CD4-positive, alpha-beta T cell treated with Interleukin-2 at 100 ng/mL for 4 hours (primary cell): Measurements from ENCODE around the gene CYB5B.
A peak's percentile ranks its signal among the peaks of the same experiment; 100 is the strongest.
"Not testable (repeated sequence)": the region's sequence is repeated elsewhere in the genome, so short reads cannot be mapped to it uniquely, and the experiment has no call there.

ENCODE experiments used
- DNase-seq: peaks from one replicate; pipeline ENCODE4 v3.0.0-alpha.2; 2020; ENCODE audit warnings: low spot score

CYB5B gene

GRCh38 chr16:69410219-69410990 lies 14.0 kb upstream of the CYB5B start:
- DNase-seq, result no peak

- no peak for DNase-seq
Observed at GRCh38 chr16:69411064-69411985, 13.1 kb upstream of the CYB5B start.

GRCh38 chr16:69412287-69412686 lies 12.1 kb upstream of the CYB5B start:
- no peak for DNase-seq

GRCh38 chr16:69413045-69413664 lies 11.3 kb upstream of the CYB5B start:
- DNase-seq, result no peak

- no peak for DNase-seq
Observed at GRCh38 chr16:69417520-69418199, 6.8 kb upstream of the CYB5B start.

GRCh38 chr16:69419956-69420355 lies 4.5 kb upstream of the CYB5B start:
- DNase-seq, result no peak

GRCh38 chr16:69423189-69423588 lies 1.2 kb upstream of the CYB5B start:
- DNase-seq, result no peak

GRCh38 chr16:69424935-69425784 lies 741 bp downstream of the CYB5B start:
- no peak for DNase-seq

- DNase-seq, result no peak
Observed at GRCh38 chr16:69428652-69429051, 4.2 kb downstream of the CYB5B start.

- not testable (repeated sequence) for DNase-seq
Observed at GRCh38 chr16:69429058-69429640, 4.7 kb downstream of the CYB5B start.

- no peak for DNase-seq
Observed at GRCh38 chr16:69431948-69432468, 7.6 kb downstream of the CYB5B start.

GRCh38 chr16:69434066-69434465 lies 9.6 kb downstream of the CYB5B start:
- DNase-seq, result no peak

GRCh38 chr16:69435977-69436820 lies 11.8 kb downstream of the CYB5B start:
- no peak for DNase-seq

GRCh38 chr16:69436896-69437295 lies 12.5 kb downstream of the CYB5B start:
- no peak for DNase-seq

GRCh38 chr16:69438465-69438864 lies 14.0 kb downstream of the CYB5B start:
- DNase-seq, result no peak

- DNase-seq, result no peak
Observed at GRCh38 chr16:69440250-69440649, 15.8 kb downstream of the CYB5B start.

- DNase-seq, result not testable (repeated sequence)
Observed at GRCh38 chr16:69441030-69441429, 16.6 kb downstream of the CYB5B start.

GRCh38 chr16:69443927-69444631 lies 19.7 kb downstream of the CYB5B start:
- DNase-seq, result peak; percentile 38
